Activated CD4-positive, alpha-beta memory T cell treated with anti-CD3 and anti-CD28 coated beads for 36 hours (primary cell): ENCODE measurements around the gene TINAG. TPM values are rescaled to one million over a fixed set of nuclear protein-coding genes. Genes with fewer than 3 reads are reported as not detected.

ENCODE experiments used
- CTCF ChIA-PET: fragments of 350-600 bp; sonication (Branson Sonifier 250); formaldehyde crosslinking; loops from one replicate; lab custom pipeline; 2021; ENCODE audit warnings: antibody characterized with exemption, inconsistent platforms; lab: Charles Lee
- POLR2A ChIA-PET: fragments of 350-600 bp; sonication (Branson Sonifier 250); formaldehyde crosslinking; loops from one replicate; lab custom pipeline; 2021; ENCODE audit warnings: antibody characterized with exemption; lab: Charles Lee
- DNase-seq: peaks from one replicate; pipeline ENCODE4 v3.0.0-alpha.2; 2020
- H3K27ac Mint-ChIP-seq: one replicate; pipeline ENCODE4 v1.8.0; 2021; ENCODE audit warnings: mixed read lengths
- H3K27me3 Mint-ChIP-seq: one replicate; pipeline ENCODE4 v1.8.0; 2021; ENCODE audit warnings: mixed read lengths
- H3K36me3 Mint-ChIP-seq: one replicate; pipeline ENCODE4 v1.8.0; 2021; ENCODE audit warnings: mixed read lengths
- H3K4me1 Mint-ChIP-seq: one replicate; pipeline ENCODE4 v1.8.0; 2021; ENCODE audit warnings: low read depth, mixed read lengths
- H3K4me3 Mint-ChIP-seq: one replicate; pipeline ENCODE4 v1.8.0; 2021; ENCODE audit warnings: mild to moderate bottlenecking, mixed read lengths
- H3K9me3 Mint-ChIP-seq: one replicate; pipeline ENCODE4 v1.8.0; 2021; ENCODE audit warnings: mixed read lengths
- intact Hi-C: fragments of 100-400 bp; cut with micrococcal nuclease; formaldehyde crosslinking; loops from one replicate; pipeline ENCODE4 v1.15.1; 2023
- total RNA-seq, 2 experiments: library from RNA; stranded (reverse); gene quantifications; one replicate each; pipeline ENCODE4 v1.2.3, GENCODE V29; 2021

The TINAG gene
- total RNA-seq, 2 experiments from 2014 or later: not detected

DNA sequence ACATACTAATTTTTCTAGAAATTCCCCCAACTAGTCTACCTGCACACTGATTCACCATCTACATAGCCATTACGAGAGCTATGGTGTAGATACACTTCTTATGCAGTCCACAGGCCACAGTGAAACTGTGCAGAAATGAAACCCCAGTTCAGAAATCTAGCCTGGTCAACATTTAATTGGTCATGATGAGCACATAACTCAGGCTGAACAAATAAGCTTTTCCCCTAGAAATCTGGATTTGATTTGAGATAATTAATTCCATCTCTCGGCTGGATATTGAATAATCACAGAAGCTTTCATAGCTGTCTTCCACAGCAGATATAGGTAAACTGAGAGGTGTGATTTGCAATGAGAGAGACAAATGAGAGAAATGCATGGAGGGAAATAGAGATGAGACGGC is 22.6 kb upstream of the TINAG start:
- DNase-seq: no peak
- Mint-ChIP-seq H3K4me3 (no peak overlapping the region), H3K36me3 (no peaks in the 10 kb centered on the region), H3K4me1 (no peaks in the 10 kb centered on the region), H3K9me3 (no peaks in the 10 kb centered on the region), H3K27me3 (no peaks in the 10 kb centered on the region), H3K27ac (no peak overlapping the region)
- POLR2A ChIA-PET: no interaction called here
- intact Hi-C loops: no loop called here
- CTCF ChIA-PET: no interaction called here

DNA sequence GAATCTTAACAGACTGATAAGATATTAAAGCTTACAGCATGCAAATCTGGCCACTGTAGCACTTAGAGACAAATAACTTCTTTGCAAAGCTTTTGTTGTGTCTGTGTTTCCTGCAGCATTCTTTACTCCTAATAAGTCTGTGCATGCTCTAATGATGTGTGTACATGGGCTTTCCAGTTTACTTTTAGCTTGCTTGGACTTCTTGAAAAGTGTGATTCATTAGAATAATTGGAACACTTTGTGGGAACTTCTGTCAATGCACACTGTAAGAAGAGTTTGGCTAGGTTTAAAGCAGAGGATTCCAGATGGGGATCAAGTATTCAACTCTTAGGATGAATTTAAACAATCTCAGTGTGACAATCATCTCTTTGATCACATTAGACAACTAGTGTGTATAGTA is 22.1 kb upstream of the TINAG start:
- CTCF ChIA-PET: no interaction called here

DNA sequence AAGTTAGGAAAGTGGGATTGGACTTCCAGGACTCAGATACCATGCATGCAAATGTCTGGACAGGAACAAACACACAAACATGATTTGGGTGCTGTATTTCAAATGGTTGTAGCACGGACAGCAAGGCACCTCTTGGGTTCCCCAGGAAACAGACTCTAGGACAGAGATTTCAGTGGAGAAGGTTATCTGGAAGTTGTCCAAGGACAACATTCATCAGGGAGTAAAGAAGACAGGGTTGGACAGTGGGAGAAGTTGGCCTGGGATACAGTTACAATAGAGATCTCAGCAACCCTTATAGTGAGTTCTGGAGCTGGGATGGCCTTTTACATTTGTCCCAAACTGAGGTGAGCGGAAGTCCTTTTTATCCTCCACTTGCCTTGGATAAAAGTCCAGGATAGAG is 19.8 kb upstream of the TINAG start:
- Mint-ChIP-seq H3K9me3 (no peaks in the 10 kb centered on the region), H3K36me3 (no peaks in the 10 kb centered on the region), H3K4me3 (no peak overlapping the region), H3K27ac (no peak overlapping the region), H3K4me1 (peaks cover 3% of the 10 kb centered on the region), H3K27me3 (no peaks in the 10 kb centered on the region)
- ChIA-PET POLR2A (no interaction called here), CTCF (no interaction called here)
- intact Hi-C loops: no loop called here
- DNase-seq: no peak

More for the DNA sequence above, 22.1 kb upstream of the TINAG start:
- no peaks in the 10 kb centered on the region for H3K4me1 Mint-ChIP-seq
- DNase-seq: no peak
- H3K36me3 Mint-ChIP-seq: no peaks in the 10 kb centered on the region
- no peaks in the 10 kb centered on the region for H3K9me3 Mint-ChIP-seq
- intact Hi-C loops: no loop called here
- H3K4me3 Mint-ChIP-seq: no peak overlapping the region
- POLR2A ChIA-PET: no interaction called here
- no peak overlapping the region for H3K27ac Mint-ChIP-seq
- no peaks in the 10 kb centered on the region for H3K27me3 Mint-ChIP-seq

DNA sequence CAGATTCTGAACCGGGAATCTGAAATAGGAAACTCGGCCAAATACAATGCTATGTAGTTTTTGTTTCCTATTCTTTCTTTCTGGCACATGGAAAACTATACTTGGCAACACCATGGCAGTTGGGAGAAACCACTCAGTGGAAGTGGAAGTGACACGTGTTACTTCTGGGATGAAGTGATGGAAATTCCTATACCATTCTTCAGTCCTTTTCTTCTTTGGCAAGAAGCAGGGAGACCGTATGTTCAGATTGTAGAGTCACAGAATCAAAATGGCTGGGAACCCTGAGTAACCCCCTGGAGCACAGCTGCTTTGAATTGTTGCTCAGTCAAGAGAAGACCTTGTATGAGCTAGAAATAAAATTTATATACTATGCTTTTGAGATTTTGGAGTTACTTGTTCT is 18.8 kb upstream of the TINAG start:
- ChIA-PET POLR2A (no interaction called here), CTCF (no interaction called here)
- DNase-seq: no peak
- intact Hi-C loops: no loop called here
- Mint-ChIP-seq H3K4me3 (no peak overlapping the region), H3K27ac (no peak overlapping the region), H3K36me3 (no peaks in the 10 kb centered on the region), H3K27me3 (no peaks in the 10 kb centered on the region), H3K4me1 (peaks cover 3% of the 10 kb centered on the region), H3K9me3 (no peaks in the 10 kb centered on the region)

- Mint-ChIP-seq H3K27ac (no peak overlapping the region), H3K4me1 (peaks cover 3% of the 10 kb centered on the region), H3K27me3 (no peaks in the 10 kb centered on the region), H3K4me3 (no peak overlapping the region), H3K9me3 (no peaks in the 10 kb centered on the region), H3K36me3 (no peaks in the 10 kb centered on the region)
- CTCF ChIA-PET: interaction anchor here (0.6 kb wide), 1 partner anchor 570 kb away, joined by 3 read pairs; no protein-coding TSS in a partner anchor
- intact Hi-C loops: no loop called here
- DNase-seq: no peak
- POLR2A ChIA-PET: no interaction called here
Measured at GRCh38 chr6:54291146-54291545, 17.1 kb upstream of the TINAG start.

GRCh38 chr6:54291738-54292137 is 16.5 kb upstream of the TINAG start:
- CTCF ChIA-PET: interaction anchor here (0.6 kb wide), 1 partner anchor 570 kb away, joined by 3 read pairs; no protein-coding TSS in a partner anchor
- H3K27me3 Mint-ChIP-seq: no peaks in the 10 kb centered on the region
- no peak overlapping the region for H3K27ac Mint-ChIP-seq
- POLR2A ChIA-PET: no interaction called here
- peaks cover 3% of the 10 kb centered on the region for H3K4me1 Mint-ChIP-seq
- no peak for DNase-seq
- intact Hi-C loops: no loop called here
- H3K4me3 Mint-ChIP-seq: no peak overlapping the region
- H3K36me3 Mint-ChIP-seq: no peaks in the 10 kb centered on the region
- H3K9me3 Mint-ChIP-seq: no peaks in the 10 kb centered on the region

GRCh38 chr6:54294965-54295532 is 13.2 kb upstream of the TINAG start:
- no peak overlapping the region for H3K27ac Mint-ChIP-seq
- no peak overlapping the region for H3K4me3 Mint-ChIP-seq
- POLR2A ChIA-PET: no interaction called here
- H3K27me3 Mint-ChIP-seq: no peaks in the 10 kb centered on the region
- intact Hi-C loops: no loop called here
- peaks cover 5% of the 10 kb centered on the region for H3K9me3 Mint-ChIP-seq
- H3K36me3 Mint-ChIP-seq: no peaks in the 10 kb centered on the region
- no peak for DNase-seq
- H3K4me1 Mint-ChIP-seq: peaks cover 3% of the 10 kb centered on the region
- CTCF ChIA-PET: no interaction called here

- H3K36me3 Mint-ChIP-seq: no peaks in the 10 kb centered on the region
- ChIA-PET POLR2A (no interaction called here), CTCF (no interaction called here)
- no peaks in the 10 kb centered on the region for H3K27me3 Mint-ChIP-seq
- intact Hi-C loops: no loop called here
- no peak overlapping the region for H3K4me3 Mint-ChIP-seq
- peaks cover 5% of the 10 kb centered on the region for H3K9me3 Mint-ChIP-seq
- no peak for DNase-seq
- H3K27ac Mint-ChIP-seq: no peak overlapping the region
- H3K4me1 Mint-ChIP-seq: no peaks in the 10 kb centered on the region
Measured at GRCh38 chr6:54299542-54300269, 8.5 kb upstream of the TINAG start.

GRCh38 chr6:54301770-54302169 is 6.5 kb upstream of the TINAG start:
- POLR2A ChIA-PET: no interaction called here
- Mint-ChIP-seq H3K9me3 (peaks cover 5% of the 10 kb centered on the region), H3K36me3 (no peaks in the 10 kb centered on the region), H3K27ac (no peak overlapping the region), H3K4me1 (no peaks in the 10 kb centered on the region), H3K27me3 (no peaks in the 10 kb centered on the region), H3K4me3 (no peak overlapping the region)
- intact Hi-C loops: no loop called here
- CTCF ChIA-PET: no interaction called here
- DNase-seq: no peak

- no peaks in the 10 kb centered on the region for H3K27me3 Mint-ChIP-seq
- H3K4me1 Mint-ChIP-seq: no peaks in the 10 kb centered on the region
- no peaks in the 10 kb centered on the region for H3K36me3 Mint-ChIP-seq
- no peaks in the 10 kb centered on the region for H3K9me3 Mint-ChIP-seq
- DNase-seq: no peak
- no peak overlapping the region for H3K4me3 Mint-ChIP-seq
- CTCF ChIA-PET: no interaction called here
- no peak overlapping the region for H3K27ac Mint-ChIP-seq
- POLR2A ChIA-PET: no interaction called here
- intact Hi-C loops: no loop called here
Measured at GRCh38 chr6:54307439-54307910, 766 bp upstream of the TINAG start.

- intact Hi-C loops: no loop called here
- ChIA-PET POLR2A (no interaction called here), CTCF (no interaction called here)
- no peak for DNase-seq
- Mint-ChIP-seq H3K27me3 (no peaks in the 10 kb centered on the region), H3K27ac (no peak overlapping the region), H3K36me3 (no peaks in the 10 kb centered on the region), H3K9me3 (peaks cover 2% of the 10 kb centered on the region), H3K4me1 (no peaks in the 10 kb centered on the region), H3K4me3 (no peak overlapping the region)
Measured at GRCh38 chr6:54308986-54309315, 710 bp downstream of the TINAG start.

DNA sequence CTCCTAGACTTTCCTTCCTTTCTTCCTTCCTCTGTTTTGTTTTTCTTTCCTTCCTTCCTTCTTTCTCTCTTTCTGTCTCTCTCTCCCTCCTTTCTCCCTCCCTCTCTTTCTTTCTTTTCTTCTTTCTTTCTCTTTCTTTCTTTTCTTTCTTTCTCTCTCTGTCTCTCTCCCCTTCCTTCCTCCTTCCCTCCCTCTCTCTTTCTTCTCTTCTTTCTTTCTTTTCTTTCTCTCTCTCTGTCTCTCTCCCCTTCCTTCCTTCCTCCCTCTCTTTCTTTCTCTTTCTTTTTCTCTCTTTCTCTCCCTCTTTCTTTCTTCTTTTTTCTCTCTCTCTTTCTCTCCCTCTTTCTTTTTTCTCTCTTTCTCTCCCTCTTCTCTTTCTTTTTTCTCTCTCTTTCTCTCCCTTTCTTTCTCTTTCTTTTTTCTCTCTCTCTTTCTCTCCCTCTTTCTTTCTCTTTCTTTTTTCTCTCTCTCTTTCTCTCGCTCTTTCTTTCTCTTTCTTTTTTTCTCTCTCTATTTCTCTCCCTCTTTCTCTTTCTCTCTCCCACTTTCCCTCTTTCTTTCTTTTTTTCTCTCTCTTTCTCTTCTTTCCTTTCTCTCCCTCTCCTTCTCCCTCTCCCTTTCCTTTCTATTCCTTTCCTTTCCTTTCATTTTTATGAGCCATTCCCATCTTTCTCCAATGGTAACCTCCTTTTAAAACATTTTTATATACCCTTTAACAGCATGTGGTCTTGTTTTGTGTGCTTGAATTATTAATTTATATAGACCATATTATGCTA is 2.3 kb downstream of the TINAG start:
- Mint-ChIP-seq H3K4me3 (no peak overlapping the region), H3K27ac (no peak overlapping the region), H3K4me1 (no peaks in the 10 kb centered on the region), H3K36me3 (no peaks in the 10 kb centered on the region), H3K27me3 (no peaks in the 10 kb centered on the region), H3K9me3 (peaks cover 2% of the 10 kb centered on the region)
- intact Hi-C loops: no loop called here
- DNase-seq: no peak
- ChIA-PET CTCF (no interaction called here), POLR2A (no interaction called here)
